HL-60 (cell line): Measurements from ENCODE around the gene OPHN1.

Experiments used
- DNase-seq, 2 experiments: peaks; one replicate each; pipeline ENCODE4 v3.0.0-alpha.2; 2010 to 2020; ENCODE audit warnings: low read depth in 1 of 2, low spot score in 1 of 2
- H3K27ac ChIP-seq: fragments of 250-450 bp; sonication (Bioruptor Pico); replicated peaks from 2 replicates; pipeline ENCODE4 v1.5.1; 2020; ENCODE audit warnings: mild to moderate bottlenecking, moderate library complexity
- H3K27me3 ChIP-seq: fragments of 250-450 bp; sonication (Bioruptor Pico); 2 replicates; pipeline ENCODE4 v1.5.1; 2021; ENCODE audit warnings: mild to moderate bottlenecking, moderate library complexity; ENCODE audit not compliant: insufficient read depth, poor library complexity, severe bottlenecking
- H3K4me3 ChIP-seq: replicated peaks from 2 replicates; pipeline ENCODE4 v1.5.1; 2011; ENCODE audit warnings: mild to moderate bottlenecking, control low read depth, low read length; ENCODE audit not compliant: insufficient read depth
- GABPA ChIP-seq: IDR thresholded peaks from 2 replicates; pipeline ENCODE4 v1.6.1; 2012; ENCODE audit warnings: low read depth
- POLR2AphosphoS5 ChIP-seq: IDR thresholded peaks from 2 replicates; pipeline ENCODE4 v1.6.1; 2012; ENCODE audit warnings: low read depth
- REST ChIP-seq: IDR thresholded peaks from 2 replicates; pipeline ENCODE4 v1.6.1; 2012; ENCODE audit warnings: low read depth; ENCODE audit not compliant: insufficient replicate concordance
- SPI1 ChIP-seq: IDR thresholded peaks from 2 replicates; pipeline ENCODE4 v1.6.1; 2012; ENCODE audit warnings: low read depth, mild to moderate bottlenecking, borderline replicate concordance
- TF ChIP-seq, protein P1 (sequence below): IDR thresholded peaks from one replicate; pipeline ENCODE4 v1.5.1; 2011; ENCODE audit warnings: low read length, control low read depth, inconsistent platforms; ENCODE audit not compliant: insufficient read depth

Gene OPHN1

GRCh38 chrX:68185161-68185560 lies 248.1 kb downstream of the OPHN1 start:
- no peak overlapping the region for H3K27ac ChIP-seq

GRCh38 chrX:68183612-68184214 lies 249.6 kb downstream of the OPHN1 start:
- TF ChIP-seq, protein P1, sequence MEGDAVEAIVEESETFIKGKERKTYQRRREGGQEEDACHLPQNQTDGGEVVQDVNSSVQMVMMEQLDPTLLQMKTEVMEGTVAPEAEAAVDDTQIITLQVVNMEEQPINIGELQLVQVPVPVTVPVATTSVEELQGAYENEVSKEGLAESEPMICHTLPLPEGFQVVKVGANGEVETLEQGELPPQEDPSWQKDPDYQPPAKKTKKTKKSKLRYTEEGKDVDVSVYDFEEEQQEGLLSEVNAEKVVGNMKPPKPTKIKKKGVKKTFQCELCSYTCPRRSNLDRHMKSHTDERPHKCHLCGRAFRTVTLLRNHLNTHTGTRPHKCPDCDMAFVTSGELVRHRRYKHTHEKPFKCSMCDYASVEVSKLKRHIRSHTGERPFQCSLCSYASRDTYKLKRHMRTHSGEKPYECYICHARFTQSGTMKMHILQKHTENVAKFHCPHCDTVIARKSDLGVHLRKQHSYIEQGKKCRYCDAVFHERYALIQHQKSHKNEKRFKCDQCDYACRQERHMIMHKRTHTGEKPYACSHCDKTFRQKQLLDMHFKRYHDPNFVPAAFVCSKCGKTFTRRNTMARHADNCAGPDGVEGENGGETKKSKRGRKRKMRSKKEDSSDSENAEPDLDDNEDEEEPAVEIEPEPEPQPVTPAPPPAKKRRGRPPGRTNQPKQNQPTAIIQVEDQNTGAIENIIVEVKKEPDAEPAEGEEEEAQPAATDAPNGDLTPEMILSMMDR = no peak
- TF ChIP-seq REST = no peak
- no peak for TF ChIP-seq SPI1
- TF ChIP-seq POLR2AphosphoS5 = no peak
- no peak for TF ChIP-seq GABPA
- Histone ChIP-seq H3K4me3 (no peak overlapping the region), H3K27ac (no peak overlapping the region), H3K27me3 (no peaks in the 10 kb centered on the region)
- peak in 1 of 2 experiments; percentile 4 for DNase-seq

More at GRCh38 chrX:68185161-68185560, 248.1 kb downstream of the OPHN1 start:
- no peak overlapping the region for H3K4me3 ChIP-seq
- no peak for TF ChIP-seq POLR2AphosphoS5
- TF ChIP-seq, protein P1 = no peak
- TF ChIP-seq GABPA = no peak
- no peak for TF ChIP-seq SPI1
- no peak for TF ChIP-seq REST
- H3K27me3 ChIP-seq = no peaks in the 10 kb centered on the region
- no peak for DNase-seq

GRCh38 chrX:68180579-68180978 lies 252.7 kb downstream of the OPHN1 start:
- Histone ChIP-seq H3K27ac (no peak overlapping the region), H3K27me3 (no peaks in the 10 kb centered on the region), H3K4me3 (no peak overlapping the region)
- DNase-seq = no peak
- no peak for TF ChIP-seq GABPA
- no peak for TF ChIP-seq POLR2AphosphoS5
- TF ChIP-seq SPI1 = no peak
- TF ChIP-seq REST = no peak
- TF ChIP-seq, protein P1 = no peak
